Right atrium auricular region (tissue), 2 donors: ENCODE results near the gene ZMIZ1. TPM values are rescaled to one million over a fixed set of nuclear protein-coding genes. Genes with fewer than 3 reads are reported as not detected.
A peak's percentile ranks its signal among the peaks of the same experiment; 100 is the strongest.

Source experiments
- DNase-seq: peaks from one replicate; pipeline ENCODE4 v3.0.0-alpha.2; 2019; ENCODE audit warnings: low spot score
- H3K27ac ChIP-seq, 2 donors: fragments of 200-600 bp; sonication (generic); 1 replicate in 1 of 2; 2 replicates in 1 of 2; pipeline ENCODE4 v1.5.1; 2016 to 2019
- H3K27me3 ChIP-seq, 2 donors: fragments of 200-600 bp; sonication (generic); one replicate each; pipeline versions ENCODE4 v1.5.1 to v1.6.0; 2017 to 2019
- H3K36me3 ChIP-seq: fragments of 200-600 bp; sonication (generic); one replicate; pipeline ENCODE4 v1.5.1; 2016
- H3K4me1 ChIP-seq, 2 donors: fragments of 200-600 bp; sonication (generic); one replicate each; pipeline versions ENCODE4 v1.5.1 to v1.6.0; 2017 to 2019
- H3K4me3 ChIP-seq, 2 donors: fragments of 200-600 bp; sonication (generic); 1 replicate in 1 of 2; 2 replicates in 1 of 2; pipeline ENCODE4 v1.5.1; 2017 to 2019; ENCODE audit warnings: mild to moderate bottlenecking in 1 of 2, moderate library complexity in 1 of 2
- H3K9me3 ChIP-seq, 2 donors: fragments of 200-600 bp; sonication (generic); one replicate each; pipeline ENCODE4 v1.5.1; 2019
- CTCF ChIP-seq, 2 donors: fragments of 200-600 bp; sonication (generic); IDR thresholded peaks; one replicate each; pipeline ENCODE4 v1.5.1; 2019; ENCODE audit warnings: antibody characterized with exemption in 2 of 2
- total RNA-seq, 2 donors: library from RNA; depleted of rRNA; stranded (reverse); fragments of >200 nt; gene quantifications; one replicate each; pipeline ENCODE4 v1.1.0, GENCODE V29; 2016

The ZMIZ1 gene
- total RNA-seq, 2 donors from 2014 or later = 59.3 to 71.0 TPM

GRCh38 chr10:79192677-79193003 lies 123.9 kb downstream of the ZMIZ1 start:
- DNase-seq = peak; percentile 77
- H3K9me3 ChIP-seq = no peaks in the 10 kb centered on the region
- peak overlapping the region; percentile 49 to 59 for H3K27ac ChIP-seq
- no peaks in the 10 kb centered on the region for H3K27me3 ChIP-seq
- H3K4me1 ChIP-seq = peaks cover 0 to 91% of the 10 kb centered on the region in 2 donors
- no peak overlapping the region for H3K4me3 ChIP-seq
- peaks cover under 1% of the 10 kb centered on the region for H3K36me3 ChIP-seq
- no peak for TF ChIP-seq CTCF (IDR thresholded peaks at IDR 0.05)

GRCh38 chr10:79193694-79194382 lies 125.1 kb downstream of the ZMIZ1 start:
- Histone ChIP-seq H3K27me3 (no peaks in the 10 kb centered on the region), H3K27ac (peak overlapping the region in 1 of 2 donors; percentile 75), H3K4me3 (no peak overlapping the region), H3K4me1 (peaks cover 0 to 79% of the 10 kb centered on the region in 2 donors), H3K36me3 (no peaks in the 10 kb centered on the region), H3K9me3 (no peaks in the 10 kb centered on the region)
- no peak for DNase-seq
- TF ChIP-seq CTCF (IDR thresholded peaks at IDR 0.05) = no peak

DNA sequence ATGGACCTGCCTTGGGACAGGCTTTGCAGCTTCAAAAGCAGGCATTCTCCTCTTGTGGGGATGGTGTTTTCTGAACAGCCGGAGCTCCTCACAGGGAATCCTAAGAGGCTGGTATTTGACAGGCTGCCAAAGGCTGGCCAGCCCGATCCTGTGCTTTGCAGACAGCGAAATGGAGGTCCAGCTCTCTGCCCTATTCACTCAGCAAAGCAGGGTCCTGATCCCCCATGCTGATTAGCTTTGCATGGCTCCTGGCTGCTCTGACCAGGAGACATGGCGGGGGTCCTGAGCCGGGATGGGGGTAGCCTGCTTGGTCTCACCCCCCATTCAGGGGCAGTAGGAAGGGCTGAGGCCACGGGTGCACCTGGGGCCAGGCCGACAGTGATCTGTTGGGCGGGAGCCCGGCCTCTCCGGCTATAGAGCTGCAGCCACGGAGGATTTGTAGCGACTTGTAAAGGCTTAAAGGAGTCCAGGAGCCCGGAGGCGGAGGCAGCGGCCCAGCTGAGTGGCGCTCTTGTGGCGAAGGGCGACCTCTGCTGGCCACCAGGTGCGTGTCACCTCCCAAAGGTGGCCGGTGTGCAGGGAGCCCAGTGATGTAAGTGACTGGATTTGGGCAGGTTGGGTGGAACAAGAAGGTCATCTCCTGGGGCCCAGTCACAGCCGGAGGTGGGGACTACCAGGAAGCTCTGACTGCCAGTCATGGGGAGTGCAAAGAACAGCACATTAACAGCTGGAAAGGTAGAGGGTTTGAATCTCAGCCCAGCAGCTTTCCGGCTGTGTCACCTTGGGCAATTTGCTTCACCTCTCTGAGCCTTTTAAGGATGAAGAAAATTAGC lies 126.5 kb downstream of the ZMIZ1 start:
- H3K4me1 ChIP-seq = peaks cover 0 to 65% of the 10 kb centered on the region in 2 donors
- no peak overlapping the region for H3K4me3 ChIP-seq
- peak; percentile 87 to 96 for TF ChIP-seq CTCF (IDR thresholded peaks at IDR 0.05)

DNA sequence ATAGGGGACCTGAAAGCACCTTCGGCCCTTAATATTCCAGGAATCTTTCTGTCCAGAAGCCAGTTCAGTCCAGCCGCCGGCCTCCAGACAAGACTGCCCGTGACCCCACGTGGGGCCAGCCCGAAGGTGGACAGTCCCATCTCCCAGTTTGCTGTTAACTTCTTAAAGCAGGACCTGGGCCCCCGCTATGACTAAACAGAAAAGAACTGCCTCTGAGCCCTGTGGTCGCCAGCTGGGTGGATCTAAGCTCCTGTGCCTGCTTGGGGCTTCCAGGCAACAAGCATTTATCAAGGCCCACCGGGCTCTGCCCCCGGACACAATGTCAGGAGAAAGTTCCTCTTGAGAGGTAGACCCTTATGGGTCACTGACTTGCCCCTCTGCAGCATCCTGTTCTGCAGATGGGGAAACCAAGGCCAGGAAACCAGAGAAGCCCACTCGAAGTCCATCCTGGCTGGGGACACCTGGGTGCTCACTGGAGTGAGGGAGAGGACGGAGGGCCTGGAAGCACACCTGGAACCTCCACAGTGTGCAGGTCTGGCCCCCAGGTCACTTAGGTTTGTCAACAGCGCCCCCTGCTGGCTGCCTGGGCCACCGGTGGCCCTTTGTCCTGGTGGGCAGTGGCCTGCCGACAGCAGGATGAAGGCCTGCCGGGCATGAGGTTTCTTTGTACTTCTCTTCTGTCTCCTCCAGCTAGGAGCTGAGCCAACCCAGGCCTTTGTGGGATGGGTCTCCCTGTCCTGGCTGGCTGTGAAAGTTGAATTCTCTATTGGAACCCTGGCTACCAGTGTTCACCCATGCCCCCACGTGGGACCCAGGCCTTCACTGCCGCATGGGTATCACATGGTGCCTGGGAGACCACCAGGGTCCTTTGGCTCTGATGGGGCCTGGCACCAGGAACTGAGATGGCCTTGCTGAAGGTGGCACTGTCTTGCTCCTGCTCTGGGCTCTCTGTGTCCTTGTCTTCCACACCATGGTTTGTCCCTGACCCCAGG lies 128.0 kb downstream of the ZMIZ1 start:
- peak; percentile 77 for DNase-seq
- peak overlapping the region; percentile 48 to 75 for H3K27ac ChIP-seq
- H3K27me3 ChIP-seq = no peaks in the 10 kb centered on the region
- H3K36me3 ChIP-seq = peaks cover 7% of the 10 kb centered on the region
- no peaks in the 10 kb centered on the region for H3K9me3 ChIP-seq
- no peak overlapping the region for H3K4me3 ChIP-seq
- peaks cover 0 to 51% of the 10 kb centered on the region in 2 donors for H3K4me1 ChIP-seq
- TF ChIP-seq CTCF (IDR thresholded peaks at IDR 0.05) = peak; percentile 94 to 97

More for the DNA sequence above, 126.5 kb downstream of the ZMIZ1 start:
- H3K27ac ChIP-seq = peak overlapping the region; percentile 74 to 75
- H3K36me3 ChIP-seq = no peaks in the 10 kb centered on the region
- no peaks in the 10 kb centered on the region for H3K9me3 ChIP-seq
- H3K27me3 ChIP-seq = no peaks in the 10 kb centered on the region
- peak; percentile 93 for DNase-seq

DNA sequence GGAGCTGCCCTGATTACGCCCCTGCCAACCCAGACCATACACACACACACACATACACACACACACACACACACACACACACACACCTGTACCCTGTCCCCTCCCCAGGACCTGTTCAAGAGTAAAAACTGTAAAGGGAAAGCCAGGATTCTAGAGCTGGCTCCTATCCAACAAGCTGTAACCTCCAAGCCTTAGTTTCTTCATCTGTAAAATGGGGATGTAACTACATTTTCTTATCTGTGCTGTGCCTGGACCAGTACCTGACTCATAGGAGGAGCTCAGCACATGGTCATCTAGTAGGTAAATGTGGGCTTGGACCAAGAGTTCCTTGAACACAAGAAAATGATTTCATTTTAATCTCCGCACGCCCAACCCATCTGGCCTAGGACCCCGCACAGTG lies 128.8 kb downstream of the ZMIZ1 start:
- no peak overlapping the region for H3K4me3 ChIP-seq
- H3K27me3 ChIP-seq = no peaks in the 10 kb centered on the region
- H3K27ac ChIP-seq = peak overlapping the region in 1 of 2 donors; percentile 75
- TF ChIP-seq CTCF (IDR thresholded peaks at IDR 0.05) = no peak
- peaks cover 0 to 47% of the 10 kb centered on the region in 2 donors for H3K4me1 ChIP-seq
- H3K9me3 ChIP-seq = no peaks in the 10 kb centered on the region
- DNase-seq = no peak
- H3K36me3 ChIP-seq = peaks cover 13% of the 10 kb centered on the region
